WERI-Rb-1 (cell line): ENCODE data around the gene ABCC1.
"Not testable (repeated sequence)": the region's sequence is repeated elsewhere in the genome, so short reads cannot be mapped to it uniquely, and the experiment has no call there.

Experiments used
- DNase-seq: peaks from one replicate; pipeline ENCODE4 v3.0.0-alpha.2; 2020
- H3K27ac ChIP-seq: fragments of 250-450 bp; sonication (Bioruptor Pico); 2 replicates; pipeline ENCODE4 v1.5.1; 2020; ENCODE audit warnings: mild to moderate bottlenecking, moderate library complexity
- H3K27me3 ChIP-seq: fragments of 250-450 bp; sonication (Bioruptor Pico); 2 replicates; pipeline ENCODE4 v1.5.1; 2021; ENCODE audit warnings: mild to moderate bottlenecking, low read depth, moderate library complexity; ENCODE audit not compliant: insufficient read depth, severe bottlenecking
- H3K36me3 ChIP-seq: fragments of 250-450 bp; sonication (Bioruptor Pico); 2 replicates; pipeline ENCODE4 v1.5.1; 2020; ENCODE audit warnings: mild to moderate bottlenecking, moderate library complexity
- H3K4me3 ChIP-seq: 2 replicates; pipeline ENCODE4 v1.5.1; 2011; ENCODE audit warnings: low read depth, mild to moderate bottlenecking, control low read depth, low read length
- H3K9me3 ChIP-seq: fragments of 250-450 bp; sonication (Bioruptor Pico); 2 replicates; pipeline ENCODE4 v1.5.1; 2021; ENCODE audit warnings: mild to moderate bottlenecking, moderate library complexity; ENCODE audit not compliant: severe bottlenecking
- CTCF ChIP-seq: IDR thresholded peaks from 2 replicates; pipeline ENCODE4 v1.5.1; 2011; ENCODE audit warnings: low read depth, mild to moderate bottlenecking, control low read depth, inconsistent platforms, low read length

Gene ABCC1

GRCh38 chr16:15907863-15908478 lies 41.4 kb upstream of the ABCC1 start:
- Histone ChIP-seq H3K27ac (no peak overlapping the region), H3K9me3 (no peaks in the 10 kb centered on the region), H3K4me3 (no peak overlapping the region), H3K36me3 (no peaks in the 10 kb centered on the region), H3K27me3 (no peaks in the 10 kb centered on the region)
- DNase-seq = peak; percentile 60
- no peak for TF ChIP-seq CTCF

- Histone ChIP-seq H3K9me3 (no peaks in the 10 kb centered on the region), H3K36me3 (no peaks in the 10 kb centered on the region), H3K4me3 (no peak overlapping the region), H3K27ac (no peak overlapping the region), H3K27me3 (no peaks in the 10 kb centered on the region)
- no peak for TF ChIP-seq CTCF
- no peak for DNase-seq
These were observed 38.2 kb upstream of the ABCC1 start for GRCh38 chr16:15911198-15911597.

GRCh38 chr16:15913046-15913698 lies 36.2 kb upstream of the ABCC1 start:
- TF ChIP-seq CTCF = no peak
- no peaks in the 10 kb centered on the region for H3K9me3 ChIP-seq
- DNase-seq = no peak
- H3K27me3 ChIP-seq = no peaks in the 10 kb centered on the region
- no peak overlapping the region for H3K4me3 ChIP-seq
- no peaks in the 10 kb centered on the region for H3K36me3 ChIP-seq
- no peak overlapping the region for H3K27ac ChIP-seq

GRCh38 chr16:15915555-15916081 lies 33.8 kb upstream of the ABCC1 start:
- no peak for TF ChIP-seq CTCF
- no peak overlapping the region for H3K27ac ChIP-seq
- H3K4me3 ChIP-seq = no peak overlapping the region
- no peak for DNase-seq
- H3K9me3 ChIP-seq = no peaks in the 10 kb centered on the region
- H3K36me3 ChIP-seq = no peaks in the 10 kb centered on the region
- no peaks in the 10 kb centered on the region for H3K27me3 ChIP-seq

GRCh38 chr16:15916323-15916722 lies 33.1 kb upstream of the ABCC1 start:
- Histone ChIP-seq H3K36me3 (no peaks in the 10 kb centered on the region), H3K27ac (no peak overlapping the region), H3K9me3 (no peaks in the 10 kb centered on the region), H3K4me3 (no peak overlapping the region), H3K27me3 (no peaks in the 10 kb centered on the region)
- no peak for DNase-seq
- no peak for TF ChIP-seq CTCF

GRCh38 chr16:15918314-15918713 lies 31.1 kb upstream of the ABCC1 start:
- H3K27ac ChIP-seq, H3K4me3 ChIP-seq, H3K27me3 ChIP-seq, H3K36me3 ChIP-seq, DNase-seq, H3K9me3 ChIP-seq: not testable (repeated sequence)
